ENCODE results near the gene ADI1.

DNA sequence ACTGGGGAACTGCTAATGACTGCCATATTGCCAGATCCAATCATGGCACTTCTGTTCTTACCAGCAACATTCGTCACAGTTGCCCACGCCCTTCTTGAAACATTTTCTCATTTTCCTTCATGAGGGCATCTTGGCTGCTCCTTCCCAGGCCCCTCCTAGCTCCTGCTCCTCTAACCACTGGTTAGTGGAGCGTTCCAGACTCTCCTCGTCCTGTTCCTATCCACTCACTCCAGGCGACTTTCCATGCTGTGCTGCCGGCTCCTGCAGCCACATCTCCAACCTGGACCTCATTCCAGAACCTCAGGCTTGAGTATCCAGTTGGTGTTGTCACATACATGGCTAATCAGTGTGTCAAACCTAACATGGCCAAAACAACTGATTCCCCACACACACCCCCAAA lies 1.3 kb upstream of the ADI1 start:
- TF ChIP-seq, protein P1, sequence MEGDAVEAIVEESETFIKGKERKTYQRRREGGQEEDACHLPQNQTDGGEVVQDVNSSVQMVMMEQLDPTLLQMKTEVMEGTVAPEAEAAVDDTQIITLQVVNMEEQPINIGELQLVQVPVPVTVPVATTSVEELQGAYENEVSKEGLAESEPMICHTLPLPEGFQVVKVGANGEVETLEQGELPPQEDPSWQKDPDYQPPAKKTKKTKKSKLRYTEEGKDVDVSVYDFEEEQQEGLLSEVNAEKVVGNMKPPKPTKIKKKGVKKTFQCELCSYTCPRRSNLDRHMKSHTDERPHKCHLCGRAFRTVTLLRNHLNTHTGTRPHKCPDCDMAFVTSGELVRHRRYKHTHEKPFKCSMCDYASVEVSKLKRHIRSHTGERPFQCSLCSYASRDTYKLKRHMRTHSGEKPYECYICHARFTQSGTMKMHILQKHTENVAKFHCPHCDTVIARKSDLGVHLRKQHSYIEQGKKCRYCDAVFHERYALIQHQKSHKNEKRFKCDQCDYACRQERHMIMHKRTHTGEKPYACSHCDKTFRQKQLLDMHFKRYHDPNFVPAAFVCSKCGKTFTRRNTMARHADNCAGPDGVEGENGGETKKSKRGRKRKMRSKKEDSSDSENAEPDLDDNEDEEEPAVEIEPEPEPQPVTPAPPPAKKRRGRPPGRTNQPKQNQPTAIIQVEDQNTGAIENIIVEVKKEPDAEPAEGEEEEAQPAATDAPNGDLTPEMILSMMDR (IDR thresholded peaks at IDR 0.05; ENCODE audit: insufficient read depth, low read depth, low read length) = no peak
- TF ChIP-seq EZH2 (IDR thresholded peaks at IDR 0.05; ENCODE audit: insufficient read depth, low read length) = no peak

Measured in astrocyte (in vitro differentiated cells and primary cell).